T-helper 1 cell treated with Interleukin-12 subunit alpha and Interleukin-12 subunit beta and Interleukin-4 antibody, amounts not matched to agents 30 ng/mL and 1 ng/mL, for 36 hours (primary cell): ENCODE results near the gene VWDE. TPM values are rescaled to one million over a fixed set of nuclear protein-coding genes. Genes with fewer than 3 reads are reported as not detected.
"Not testable (repeated sequence)": the region's sequence is repeated elsewhere in the genome, so short reads cannot be mapped to it uniquely, and the experiment has no call there.

Experiments used
- intact Hi-C: fragments of 100-400 bp; cut with micrococcal nuclease; formaldehyde crosslinking; loops from one replicate; pipeline ENCODE4 v1.15.1; 2024
- total RNA-seq: library from RNA; stranded (reverse); gene quantifications from 2 replicates; pipeline ENCODE4 v1.2.3, GENCODE V29; 2022

Gene VWDE
- total RNA-seq, 1 donor from 2014 or later, result 4.4 TPM

GRCh38 chr7:12402365-12402725, 1.3 kb downstream of the VWDE start:
- intact Hi-C loops, result loop anchor here (2.0 kb wide), 1 partner anchor 146 kb away; no protein-coding TSS in a partner anchor

- intact Hi-C loops, result loop anchor here (2.0 kb wide), 1 partner anchor 145 kb away; no protein-coding TSS in a partner anchor
These were observed 1.9 kb downstream of the VWDE start for GRCh38 chr7:12401538-12402364.

GRCh38 chr7:12398186-12398585, 5.5 kb downstream of the VWDE start:
- intact Hi-C loops, result no loop called here

- intact Hi-C loops, result no loop called here
These were observed 6.0 kb downstream of the VWDE start for GRCh38 chr7:12397671-12398070.

- intact Hi-C loops, result not testable (repeated sequence)
These were observed 7.0 kb downstream of the VWDE start for GRCh38 chr7:12396670-12397069.

- intact Hi-C loops, result no loop called here
These were observed 11.6 kb downstream of the VWDE start for GRCh38 chr7:12391922-12392615.

- intact Hi-C loops, result loop anchor here (1.0 kb wide), 4 partner anchors 14 to 322 kb away; partner anchors contain the start of gene VWDE
These were observed 14.5 kb downstream of the VWDE start for GRCh38 chr7:12389089-12389700.

GRCh38 chr7:12386313-12386740, 17.3 kb downstream of the VWDE start:
- intact Hi-C loops, result no loop called here

- intact Hi-C loops, result no loop called here
These were observed 18.3 kb downstream of the VWDE start for GRCh38 chr7:12385364-12385786.

- intact Hi-C loops, result no loop called here
These were observed 20.3 kb downstream of the VWDE start for GRCh38 chr7:12383377-12383776.

GRCh38 chr7:12378389-12378788, 25.3 kb downstream of the VWDE start:
- intact Hi-C loops, result no loop called here

GRCh38 chr7:12377406-12377805, 26.3 kb downstream of the VWDE start:
- intact Hi-C loops, result no loop called here

- intact Hi-C loops, result no loop called here
These were observed 29.9 kb downstream of the VWDE start for GRCh38 chr7:12373580-12374263.

- intact Hi-C loops, result no loop called here
These were observed 33.4 kb downstream of the VWDE start for GRCh38 chr7:12370249-12370648.

GRCh38 chr7:12369756-12370155, 33.9 kb downstream of the VWDE start:
- intact Hi-C loops, result no loop called here

- intact Hi-C loops, result no loop called here
These were observed 34.6 kb downstream of the VWDE start for GRCh38 chr7:12369072-12369471.

- intact Hi-C loops, result no loop called here
These were observed 42.7 kb downstream of the VWDE start for GRCh38 chr7:12360948-12361347.

- intact Hi-C loops, result no loop called here
These were observed 45.0 kb downstream of the VWDE start for GRCh38 chr7:12358694-12359093.

GRCh38 chr7:12357508-12357907, 46.2 kb downstream of the VWDE start:
- intact Hi-C loops, result no loop called here

- intact Hi-C loops, result no loop called here
These were observed 51.8 kb downstream of the VWDE start for GRCh38 chr7:12351843-12352242.

- intact Hi-C loops, result no loop called here
These were observed 52.7 kb downstream of the VWDE start for GRCh38 chr7:12350971-12351370.
